Memory B cell (primary cell): Measurements from ENCODE around the gene ZNF827.

Experiments
- ATAC-seq: fragments of 150-1000 bp; cut with Tn5 transposase; 2 replicates; pipeline ENCODE4 v1.10.0; 2021; ENCODE audit warnings: low read depth, mild to moderate bottlenecking, moderate library complexity
- DNase-seq, 2 donors: peaks; one replicate each; pipeline ENCODE4 v3.0.0; 2022; ENCODE audit warnings: low spot score in 2 of 2
- H3K27ac Mint-ChIP-seq: one replicate; pipeline ENCODE4 v1.8.0; 2022; ENCODE audit warnings: mild to moderate bottlenecking, moderate library complexity, mixed read lengths
- H3K27me3 Mint-ChIP-seq: one replicate; pipeline ENCODE4 v1.8.0; 2022; ENCODE audit warnings: mixed read lengths
- H3K36me3 Mint-ChIP-seq: one replicate; pipeline ENCODE4 v1.8.0; 2022; ENCODE audit warnings: mild to moderate bottlenecking, mixed read lengths
- H3K4me1 Mint-ChIP-seq: one replicate; pipeline ENCODE4 v1.8.0; 2022; ENCODE audit warnings: mixed read lengths
- H3K4me3 Mint-ChIP-seq: one replicate; pipeline ENCODE4 v1.8.0; 2022; ENCODE audit warnings: mild to moderate bottlenecking, moderate library complexity, mixed read lengths
- H3K9me3 Mint-ChIP-seq: one replicate; pipeline ENCODE4 v1.8.0; 2022; ENCODE audit warnings: mixed read lengths

Gene ZNF827

DNA sequence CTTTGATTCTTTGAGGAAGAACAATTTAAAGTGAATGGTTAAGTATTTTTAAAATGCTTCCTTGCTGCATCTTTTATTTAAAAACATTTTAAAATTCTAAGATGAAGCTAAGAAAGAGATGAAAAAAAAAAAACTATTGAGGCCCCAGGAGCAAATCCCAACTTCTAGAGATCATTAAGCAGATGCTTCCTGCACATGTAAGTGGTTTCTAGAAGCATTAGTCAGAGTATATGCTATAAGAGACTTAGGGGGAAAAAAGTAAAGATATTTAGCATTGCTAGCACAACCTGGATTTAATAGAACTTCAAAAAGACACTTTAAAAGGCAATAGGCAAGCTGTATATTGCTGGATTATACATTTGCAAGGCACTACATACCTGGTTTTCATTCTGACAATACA, 64.7 kb downstream of the ZNF827 start:
- H3K4me3 Mint-ChIP-seq, result no peak overlapping the region
- peaks cover 21% of the 10 kb centered on the region for H3K36me3 Mint-ChIP-seq

DNA sequence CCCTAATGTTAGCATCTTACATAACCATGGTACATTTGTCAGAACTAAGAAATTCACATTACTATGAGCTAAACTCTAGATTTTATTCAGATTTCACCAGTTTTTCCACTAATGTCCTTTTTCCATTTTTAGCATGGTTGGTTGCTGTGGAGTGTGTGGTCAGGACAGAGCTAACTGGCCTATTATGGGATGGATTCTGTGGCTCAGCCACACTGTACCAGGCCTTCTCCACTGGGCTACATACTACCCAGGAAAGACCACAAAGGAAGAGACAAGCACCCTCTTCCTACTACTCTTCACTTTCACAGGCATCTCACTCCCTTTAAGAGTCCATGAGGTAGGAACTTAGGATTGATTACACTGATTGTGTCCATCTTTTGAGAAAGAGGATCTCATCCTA, 67.4 kb downstream of the ZNF827 start:
- DNase-seq (no peak), ATAC-seq (no peak)
- H3K27ac Mint-ChIP-seq, result peak overlapping the region; percentile 1
- no peaks in the 10 kb centered on the region for H3K9me3 Mint-ChIP-seq
- peaks cover 7% of the 10 kb centered on the region for H3K4me1 Mint-ChIP-seq
- H3K4me3 Mint-ChIP-seq, result no peak overlapping the region
- H3K27me3 Mint-ChIP-seq, result no peaks in the 10 kb centered on the region
- H3K36me3 Mint-ChIP-seq, result peaks cover 15% of the 10 kb centered on the region

More for the DNA sequence above, 64.7 kb downstream of the ZNF827 start:
- no peaks in the 10 kb centered on the region for H3K27me3 Mint-ChIP-seq
- no peak for ATAC-seq
- H3K27ac Mint-ChIP-seq, result no peak overlapping the region
- no peaks in the 10 kb centered on the region for H3K9me3 Mint-ChIP-seq
- peaks cover 13% of the 10 kb centered on the region for H3K4me1 Mint-ChIP-seq
- no peak for DNase-seq

DNA sequence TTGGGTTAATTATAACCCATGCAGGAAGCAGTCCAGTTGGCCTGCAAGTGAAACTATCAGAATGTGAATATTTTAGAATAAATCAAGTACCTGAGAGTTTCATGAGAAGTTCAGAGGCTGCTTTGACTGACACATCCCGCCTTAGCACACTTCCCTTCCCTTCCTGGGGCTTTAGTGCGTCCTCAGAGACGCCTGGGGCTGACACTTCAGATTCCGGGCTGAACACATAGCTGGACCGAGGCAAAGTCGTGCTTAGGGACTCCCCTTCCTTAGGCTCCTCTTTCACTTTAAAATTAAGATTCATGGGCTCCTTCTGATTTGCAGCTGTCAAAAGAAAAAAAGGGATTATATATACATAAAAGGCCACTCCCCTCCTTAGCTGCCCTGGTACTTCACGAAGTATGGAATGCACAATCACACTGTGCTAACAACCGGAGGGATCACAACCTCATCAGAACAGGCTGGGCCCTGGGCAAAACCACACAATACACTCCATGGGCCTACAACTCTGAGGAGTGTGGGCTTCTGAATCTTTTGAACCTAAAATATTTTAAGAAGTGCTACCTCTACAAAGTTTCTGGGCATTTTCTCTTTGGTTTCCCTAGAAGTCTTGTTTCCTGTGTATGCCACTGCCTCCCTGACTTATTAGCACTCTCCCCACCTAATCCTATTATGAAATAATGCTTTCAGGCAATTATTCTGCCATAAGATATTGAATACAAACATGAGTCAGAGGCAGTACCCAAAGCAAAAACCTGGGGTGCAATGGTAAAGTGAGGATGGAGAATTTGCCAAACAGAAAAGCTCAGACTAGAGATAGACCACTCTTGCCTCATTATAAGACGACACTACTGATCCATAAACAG, 68.2 kb downstream of the ZNF827 start:
- no peak for DNase-seq

GRCh38 chr4:145868637-145869409, 69.8 kb downstream of the ZNF827 start:
- no peak for ATAC-seq
- Mint-ChIP-seq H3K27ac (no peak overlapping the region), H3K9me3 (no peaks in the 10 kb centered on the region), H3K27me3 (no peaks in the 10 kb centered on the region), H3K36me3 (peaks cover 11% of the 10 kb centered on the region), H3K4me1 (peaks cover 12% of the 10 kb centered on the region), H3K4me3 (no peak overlapping the region)
- DNase-seq, result no peak

More for the DNA sequence above, 68.2 kb downstream of the ZNF827 start:
- no peak overlapping the region for H3K27ac Mint-ChIP-seq
- H3K4me3 Mint-ChIP-seq, result no peak overlapping the region
- H3K4me1 Mint-ChIP-seq, result peaks cover 10% of the 10 kb centered on the region
- no peaks in the 10 kb centered on the region for H3K9me3 Mint-ChIP-seq
- ATAC-seq, result no peak
- peaks cover 14% of the 10 kb centered on the region for H3K36me3 Mint-ChIP-seq
- H3K27me3 Mint-ChIP-seq, result no peaks in the 10 kb centered on the region

DNA sequence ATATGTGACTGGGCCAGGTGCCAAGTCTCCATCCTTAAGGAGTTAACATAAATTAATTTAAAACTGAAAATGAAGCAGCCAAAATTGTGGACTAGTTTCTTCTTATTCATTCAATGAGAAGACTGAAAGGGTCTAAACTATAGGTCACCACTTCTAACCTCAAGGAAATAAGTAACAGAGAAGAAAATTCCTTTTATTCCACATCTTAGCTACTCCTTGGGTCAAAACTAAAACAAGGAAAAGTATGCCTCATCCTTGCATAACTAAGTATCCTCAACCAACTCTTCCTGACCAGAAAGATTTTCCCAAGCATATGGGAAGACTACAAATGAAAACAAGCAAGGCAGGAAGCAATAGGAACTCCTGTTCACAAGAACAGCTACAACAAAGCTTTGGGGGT, 71.2 kb downstream of the ZNF827 start:
- H3K4me1 Mint-ChIP-seq, result peaks cover 12% of the 10 kb centered on the region
- no peaks in the 10 kb centered on the region for H3K27me3 Mint-ChIP-seq
- no peaks in the 10 kb centered on the region for H3K9me3 Mint-ChIP-seq
- H3K27ac Mint-ChIP-seq, result no peak overlapping the region
- ATAC-seq, result no peak
- no peak overlapping the region for H3K4me3 Mint-ChIP-seq
- peaks cover 13% of the 10 kb centered on the region for H3K36me3 Mint-ChIP-seq
- DNase-seq, result no peak

- ATAC-seq, result no peak
- no peak overlapping the region for H3K4me3 Mint-ChIP-seq
These were observed 71.6 kb downstream of the ZNF827 start for GRCh38 chr4:145866991-145867390.

GRCh38 chr4:145865274-145865941, 73.2 kb downstream of the ZNF827 start:
- DNase-seq (no peak), ATAC-seq (no peak)
- peaks cover 5% of the 10 kb centered on the region for H3K4me1 Mint-ChIP-seq
- no peaks in the 10 kb centered on the region for H3K9me3 Mint-ChIP-seq
- no peaks in the 10 kb centered on the region for H3K27me3 Mint-ChIP-seq
- peak overlapping the region; percentile 51 for H3K27ac Mint-ChIP-seq
- peaks cover 13% of the 10 kb centered on the region for H3K36me3 Mint-ChIP-seq
- H3K4me3 Mint-ChIP-seq, result no peak overlapping the region

More at GRCh38 chr4:145866991-145867390, 71.6 kb downstream of the ZNF827 start:
- Mint-ChIP-seq H3K27me3 (no peaks in the 10 kb centered on the region), H3K27ac (no peak overlapping the region), H3K9me3 (no peaks in the 10 kb centered on the region), H3K4me1 (peaks cover 10% of the 10 kb centered on the region), H3K36me3 (peaks cover 11% of the 10 kb centered on the region)
- no peak for DNase-seq

- H3K4me3 Mint-ChIP-seq, result no peak overlapping the region
- no peaks in the 10 kb centered on the region for H3K27me3 Mint-ChIP-seq
- ATAC-seq, result no peak
- DNase-seq, result no peak
- H3K9me3 Mint-ChIP-seq, result no peaks in the 10 kb centered on the region
- peaks cover 5% of the 10 kb centered on the region for H3K4me1 Mint-ChIP-seq
- peaks cover 20% of the 10 kb centered on the region for H3K36me3 Mint-ChIP-seq
- no peak overlapping the region for H3K27ac Mint-ChIP-seq
These were observed 75.4 kb downstream of the ZNF827 start for GRCh38 chr4:145863191-145863590.

DNA sequence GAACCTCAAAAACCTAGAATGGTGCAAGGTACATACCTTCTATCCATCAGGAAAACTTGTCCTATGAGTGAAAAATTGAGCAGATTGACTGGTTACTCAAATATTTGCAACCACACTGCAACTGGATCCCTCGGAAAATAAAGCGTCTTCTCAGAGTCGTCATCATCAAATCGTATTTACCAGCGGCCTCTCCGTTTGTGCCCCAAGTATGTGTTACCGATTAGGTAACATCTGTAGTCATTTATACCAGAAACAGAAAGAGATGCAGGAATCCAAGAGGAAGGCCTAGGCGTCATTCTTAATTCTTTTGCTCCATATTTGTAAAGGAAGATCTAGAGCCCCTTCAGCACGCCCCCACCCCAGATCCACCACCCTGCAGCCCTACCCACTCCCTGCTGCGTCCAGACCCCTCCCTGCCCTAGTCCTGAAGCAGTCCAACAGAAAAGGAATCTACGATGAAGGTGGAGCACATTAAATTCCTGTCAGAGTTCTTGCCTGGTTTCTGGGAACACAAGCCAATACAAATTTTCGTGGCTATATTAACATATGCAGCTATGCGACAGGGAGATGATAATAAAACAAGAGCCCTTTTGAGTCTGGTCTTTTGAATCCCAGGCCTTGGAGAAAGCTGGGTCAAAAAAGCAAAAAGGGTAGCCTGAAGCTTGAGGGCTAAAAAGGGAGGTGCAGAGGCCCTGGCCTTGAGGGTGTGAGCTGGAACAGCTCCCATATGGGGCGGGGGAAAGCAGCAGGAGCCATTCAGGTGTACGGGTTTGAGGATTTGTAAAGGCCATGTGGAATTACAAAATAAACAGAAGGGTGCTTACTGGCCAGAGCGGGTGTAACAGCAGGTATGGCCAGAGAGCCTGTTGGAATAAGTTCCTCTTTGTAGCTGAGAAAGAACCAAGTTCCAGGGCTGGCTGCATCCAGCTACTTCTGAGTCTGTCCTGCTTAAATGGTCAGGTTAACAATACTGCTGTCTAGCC, 77.0 kb downstream of the ZNF827 start:
- Mint-ChIP-seq H3K4me1 (peaks cover 8% of the 10 kb centered on the region), H3K36me3 (peaks cover 22% of the 10 kb centered on the region), H3K4me3 (no peak overlapping the region), H3K27ac (no peak overlapping the region), H3K9me3 (no peaks in the 10 kb centered on the region), H3K27me3 (no peaks in the 10 kb centered on the region)
- ATAC-seq, result no peak
- no peak for DNase-seq

DNA sequence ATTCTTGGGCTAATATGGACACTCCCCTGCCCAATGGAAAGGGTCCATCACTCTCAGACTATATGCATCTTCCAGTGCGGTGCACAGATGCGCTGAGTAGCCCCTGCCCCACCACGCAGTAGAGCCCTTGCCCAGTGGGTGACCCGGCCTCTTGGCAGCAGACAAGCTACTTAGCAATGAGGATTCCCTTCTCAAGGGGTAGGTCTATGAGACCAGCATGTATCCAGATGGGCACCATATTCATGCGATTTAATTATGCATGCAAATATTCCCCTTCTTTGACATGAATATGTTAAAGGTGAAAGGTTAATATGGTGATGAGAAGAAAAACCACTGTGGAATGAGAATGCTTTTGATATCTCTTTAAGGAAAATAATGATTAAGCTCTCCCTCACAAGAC, 77.7 kb downstream of the ZNF827 start:
- Mint-ChIP-seq H3K9me3 (no peaks in the 10 kb centered on the region), H3K27me3 (no peaks in the 10 kb centered on the region), H3K4me3 (no peak overlapping the region), H3K36me3 (peaks cover 22% of the 10 kb centered on the region), H3K4me1 (peaks cover 8% of the 10 kb centered on the region), H3K27ac (no peak overlapping the region)
- DNase-seq (no peak), ATAC-seq (no peak)

- ATAC-seq (no peak), DNase-seq (no peak)
- Mint-ChIP-seq H3K9me3 (no peaks in the 10 kb centered on the region), H3K4me3 (no peak overlapping the region), H3K27ac (peak overlapping the region; percentile 8), H3K4me1 (peaks cover 5% of the 10 kb centered on the region), H3K27me3 (no peaks in the 10 kb centered on the region), H3K36me3 (peaks cover 22% of the 10 kb centered on the region)
These were observed 78.2 kb downstream of the ZNF827 start for GRCh38 chr4:145860446-145860845.

- H3K9me3 Mint-ChIP-seq, result no peaks in the 10 kb centered on the region
- peaks cover 3% of the 10 kb centered on the region for H3K4me1 Mint-ChIP-seq
- no peak for ATAC-seq
- peak overlapping the region; percentile 8 for H3K27ac Mint-ChIP-seq
- no peak for DNase-seq
- H3K36me3 Mint-ChIP-seq, result peaks cover 22% of the 10 kb centered on the region
- H3K4me3 Mint-ChIP-seq, result no peak overlapping the region
- H3K27me3 Mint-ChIP-seq, result no peaks in the 10 kb centered on the region
These were observed 78.7 kb downstream of the ZNF827 start for GRCh38 chr4:145859926-145860325.

DNA sequence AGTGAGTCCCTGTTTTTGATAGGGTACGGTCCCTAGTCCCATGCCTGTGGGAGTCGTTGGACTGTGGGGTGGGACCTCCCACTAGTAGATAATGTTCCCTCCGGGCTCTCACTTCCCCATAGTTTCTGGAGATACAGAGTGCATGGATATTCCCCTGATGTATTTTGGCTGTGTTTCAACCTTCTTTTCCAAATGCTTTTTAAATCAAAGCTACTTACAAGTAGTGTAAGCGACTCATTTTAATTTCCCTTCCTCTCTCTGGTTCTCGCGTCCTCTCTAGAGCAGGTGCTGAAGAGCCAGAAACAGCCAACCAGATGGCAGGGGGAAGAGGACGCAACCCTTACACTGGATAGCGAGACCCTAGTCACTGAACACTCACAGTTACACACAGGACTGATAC, 79.2 kb downstream of the ZNF827 start:
- ATAC-seq (no peak), DNase-seq (no peak)
- peaks cover 25% of the 10 kb centered on the region for H3K36me3 Mint-ChIP-seq
- no peaks in the 10 kb centered on the region for H3K9me3 Mint-ChIP-seq
- H3K4me1 Mint-ChIP-seq, result peaks cover 7% of the 10 kb centered on the region
- H3K4me3 Mint-ChIP-seq, result no peak overlapping the region
- no peaks in the 10 kb centered on the region for H3K27me3 Mint-ChIP-seq
- H3K27ac Mint-ChIP-seq, result no peak overlapping the region
